ENCODE results near the gene DCLRE1B.

DNA sequence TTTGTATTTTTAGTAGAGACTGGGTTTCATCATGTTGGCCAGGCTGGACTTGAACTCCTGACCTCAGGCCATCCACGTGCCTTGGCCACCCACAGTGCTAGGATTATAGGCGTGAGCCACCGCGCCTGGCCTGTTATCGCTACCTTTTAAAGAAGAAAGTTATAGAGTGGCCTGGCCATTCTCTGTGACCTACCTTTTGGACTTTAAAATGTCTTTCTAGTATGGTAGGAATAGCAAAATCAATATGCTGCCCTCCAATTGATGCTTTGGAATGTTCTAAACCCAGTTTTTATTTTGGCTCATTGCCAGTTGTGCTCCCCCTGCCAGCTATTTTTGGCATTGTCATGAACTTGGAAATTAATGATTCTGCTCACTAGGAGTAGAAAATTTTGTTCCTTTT lies 43.9 kb downstream of the DCLRE1B start:
- TF ChIP-seq, protein P1, sequence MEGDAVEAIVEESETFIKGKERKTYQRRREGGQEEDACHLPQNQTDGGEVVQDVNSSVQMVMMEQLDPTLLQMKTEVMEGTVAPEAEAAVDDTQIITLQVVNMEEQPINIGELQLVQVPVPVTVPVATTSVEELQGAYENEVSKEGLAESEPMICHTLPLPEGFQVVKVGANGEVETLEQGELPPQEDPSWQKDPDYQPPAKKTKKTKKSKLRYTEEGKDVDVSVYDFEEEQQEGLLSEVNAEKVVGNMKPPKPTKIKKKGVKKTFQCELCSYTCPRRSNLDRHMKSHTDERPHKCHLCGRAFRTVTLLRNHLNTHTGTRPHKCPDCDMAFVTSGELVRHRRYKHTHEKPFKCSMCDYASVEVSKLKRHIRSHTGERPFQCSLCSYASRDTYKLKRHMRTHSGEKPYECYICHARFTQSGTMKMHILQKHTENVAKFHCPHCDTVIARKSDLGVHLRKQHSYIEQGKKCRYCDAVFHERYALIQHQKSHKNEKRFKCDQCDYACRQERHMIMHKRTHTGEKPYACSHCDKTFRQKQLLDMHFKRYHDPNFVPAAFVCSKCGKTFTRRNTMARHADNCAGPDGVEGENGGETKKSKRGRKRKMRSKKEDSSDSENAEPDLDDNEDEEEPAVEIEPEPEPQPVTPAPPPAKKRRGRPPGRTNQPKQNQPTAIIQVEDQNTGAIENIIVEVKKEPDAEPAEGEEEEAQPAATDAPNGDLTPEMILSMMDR (IDR thresholded peaks at IDR 0.05; ENCODE audit: insufficient read depth, low read length, poor library complexity, severe bottlenecking): no peak
- no peak for TF ChIP-seq EZH2phosphoT487 (conservative IDR thresholded peaks at IDR 0.05; ENCODE audit: low read length)
